ENCODE data around the gene DDX59. TPM values are rescaled to one million over a fixed set of nuclear protein-coding genes. Genes with fewer than 3 reads are reported as not detected.

DDX59 gene
- total RNA-seq, 4 donors from 2014 or later, result 17.9 to 40.8 (median 24.2) TPM

- intact Hi-C loops (cut with DNase I; ENCODE audit: low total_unique reads), result no loop called here
- 89 to 91% methylated on average over 4 of the region's 4 CpGs for WGBS, 2 donors
- no peak overlapping the region for H3K4me3 ChIP-seq (ENCODE audit: low read depth, poor library complexity, severe bottlenecking)
- TF ChIP-seq POLR2A (IDR thresholded peaks at IDR 0.05), result no peak
- no peak for TF ChIP-seq CTCF (IDR thresholded peaks at IDR 0.05)
- no peak for DNase-seq (ENCODE audit: low spot score in 2 of 2)
These were observed 5.8 kb upstream of the DDX59 start for GRCh38 chr1:200675588-200675852.

- DNase-seq (ENCODE audit: low spot score in 2 of 2), result no peak
- WGBS, 2 donors, result 75 to 81% methylated on average over 5 of the region's 5 CpGs
- no peak for TF ChIP-seq CTCF (IDR thresholded peaks at IDR 0.05)
- no peak for TF ChIP-seq POLR2A (IDR thresholded peaks at IDR 0.05)
- intact Hi-C loops (cut with DNase I; ENCODE audit: low total_unique reads), result no loop called here
- H3K4me3 ChIP-seq (ENCODE audit: low read depth, poor library complexity, severe bottlenecking), result no peak overlapping the region
These were observed 5.3 kb upstream of the DDX59 start for GRCh38 chr1:200674838-200675587.

- no peak overlapping the region for H3K4me3 ChIP-seq (ENCODE audit: low read depth, poor library complexity, severe bottlenecking)
- TF ChIP-seq CTCF (IDR thresholded peaks at IDR 0.05) (no peak), POLR2A (IDR thresholded peaks at IDR 0.05) (no peak)
- DNase-seq (ENCODE audit: low spot score in 2 of 2), result no peak
- intact Hi-C loops (cut with DNase I; ENCODE audit: low total_unique reads), result no loop called here
- WGBS, 2 donors, result 44 to 48% methylated on average over 4 of the region's 4 CpGs
These were observed 4.5 kb upstream of the DDX59 start for GRCh38 chr1:200673952-200674823.

GRCh38 chr1:200671235-200671786 lies 1.6 kb upstream of the DDX59 start:
- 95 to 96% methylated on average over 5 of the region's 5 CpGs for WGBS, 2 donors
- TF ChIP-seq CTCF (IDR thresholded peaks at IDR 0.05), result no peak
- no peak for TF ChIP-seq POLR2A (IDR thresholded peaks at IDR 0.05)
- no peak for DNase-seq (ENCODE audit: low spot score in 2 of 2)
- no peak overlapping the region for H3K4me3 ChIP-seq (ENCODE audit: low read depth, poor library complexity, severe bottlenecking)
- intact Hi-C loops (cut with DNase I; ENCODE audit: low total_unique reads), result no loop called here

GRCh38 chr1:200670242-200671118 lies 773 bp upstream of the DDX59 start:
- no peak overlapping the region for H3K4me3 ChIP-seq (ENCODE audit: low read depth, poor library complexity, severe bottlenecking)
- peak in 1 of 2 donors; percentile 45 for DNase-seq (ENCODE audit: low spot score in 2 of 2)
- intact Hi-C loops (cut with DNase I; ENCODE audit: low total_unique reads), result no loop called here
- 13 to 14% methylated on average over 14 of the region's 14 CpGs for WGBS, 2 donors
- TF ChIP-seq POLR2A (IDR thresholded peaks at IDR 0.05), result no peak
- TF ChIP-seq CTCF (IDR thresholded peaks at IDR 0.05), result no peak

Data from lower leg skin (tissue), 4 donors.